ENCODE data around the gene TTLL3.

Gene TTLL3

DNA sequence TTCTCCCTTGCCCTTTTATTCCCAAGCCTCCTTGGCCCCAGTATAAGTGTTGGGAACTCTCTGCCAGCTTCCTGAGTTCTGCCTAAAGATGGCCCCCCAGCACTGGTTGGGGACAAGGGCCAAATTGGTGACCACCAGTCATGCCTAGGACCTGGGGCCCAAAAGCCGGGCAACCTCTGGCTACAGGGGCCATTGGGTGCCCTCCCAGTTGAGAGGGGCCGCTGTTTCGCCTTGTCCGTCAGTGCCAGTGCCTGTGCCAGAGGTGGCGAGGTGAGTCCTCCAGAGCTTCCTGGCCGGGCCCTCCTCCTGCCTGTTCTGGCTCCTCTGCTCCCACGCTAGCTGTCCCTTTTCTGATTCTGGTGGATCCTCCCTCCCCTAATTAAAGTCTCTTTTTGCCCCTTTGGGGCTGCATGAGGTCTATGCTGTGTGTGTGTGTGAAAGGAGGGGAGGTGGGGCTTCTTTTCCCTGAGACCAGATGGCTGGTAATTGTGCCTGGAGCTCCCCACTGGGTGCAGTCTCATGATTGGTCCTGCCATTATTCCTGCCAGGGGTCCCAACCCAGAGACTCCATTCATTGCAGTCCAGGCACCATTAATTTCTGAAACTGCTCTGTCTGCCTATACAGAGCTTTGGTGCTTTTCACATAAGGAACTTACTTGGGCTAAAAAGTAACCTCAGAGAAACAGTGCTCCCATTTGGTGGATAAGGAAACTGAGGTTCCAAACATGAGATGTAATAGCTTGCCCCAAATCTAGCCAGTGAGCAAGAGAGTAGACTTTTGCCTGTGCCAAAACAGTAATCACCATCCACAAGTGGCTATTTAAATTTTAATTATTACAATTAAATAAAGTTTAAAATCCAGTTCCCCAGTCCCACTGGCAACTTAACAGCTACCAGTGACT is 3.1 kb upstream of the TTLL3 start:
- no peak for DNase-seq

DNA sequence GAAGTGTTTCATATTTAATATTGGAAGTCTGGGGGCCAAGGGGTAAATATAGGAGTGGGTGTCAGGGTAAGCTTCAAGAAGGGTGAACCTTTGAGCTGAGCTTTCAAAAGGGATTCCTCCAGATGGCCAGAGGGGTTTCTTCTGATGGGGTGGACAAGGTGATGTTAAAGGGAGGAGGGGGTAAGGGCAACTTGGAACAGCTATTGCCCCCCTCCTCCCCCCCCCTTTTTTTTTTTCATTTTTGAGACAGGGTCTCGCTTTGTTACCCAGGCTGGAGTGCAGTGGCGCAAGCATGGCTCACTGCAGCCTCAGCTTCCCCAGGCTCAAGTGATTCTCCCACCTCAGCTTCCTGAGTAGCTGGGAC is 2.1 kb upstream of the TTLL3 start:
- no peak for DNase-seq

DNA sequence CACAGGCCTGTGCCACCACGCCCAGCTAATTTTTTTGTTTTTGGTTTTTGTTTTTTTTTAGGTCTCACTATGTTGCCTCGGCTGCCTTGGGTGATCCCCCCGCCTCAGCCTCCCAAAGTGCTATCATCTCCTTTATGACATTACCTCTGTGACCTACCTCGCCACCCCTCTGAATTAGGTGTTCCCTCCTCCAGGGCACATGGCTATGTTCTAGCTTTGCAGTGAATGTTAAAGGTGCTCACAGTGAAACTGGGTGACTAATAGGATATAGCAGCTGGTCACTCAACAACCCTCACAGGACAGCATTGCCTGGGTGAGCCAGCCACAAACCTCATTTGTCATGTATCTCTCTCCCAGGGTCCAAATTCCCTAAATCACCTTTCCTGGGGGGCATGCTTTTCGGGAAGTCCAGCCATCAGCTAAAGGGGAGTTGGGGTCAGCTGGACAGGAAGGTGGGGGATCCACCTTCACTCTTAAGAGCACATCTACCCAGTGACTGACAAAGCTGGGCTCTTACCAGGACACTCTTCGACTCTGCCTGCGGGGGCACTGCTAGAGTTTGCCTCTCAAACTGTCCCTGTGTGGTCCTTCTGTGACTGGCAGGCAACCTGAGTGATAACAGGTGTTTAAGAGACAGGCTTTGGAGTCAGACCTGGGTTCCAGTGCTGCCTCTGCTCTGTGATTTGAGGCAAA is 1.6 kb upstream of the TTLL3 start:
- peak; percentile 34 to 46 for DNase-seq

DNA sequence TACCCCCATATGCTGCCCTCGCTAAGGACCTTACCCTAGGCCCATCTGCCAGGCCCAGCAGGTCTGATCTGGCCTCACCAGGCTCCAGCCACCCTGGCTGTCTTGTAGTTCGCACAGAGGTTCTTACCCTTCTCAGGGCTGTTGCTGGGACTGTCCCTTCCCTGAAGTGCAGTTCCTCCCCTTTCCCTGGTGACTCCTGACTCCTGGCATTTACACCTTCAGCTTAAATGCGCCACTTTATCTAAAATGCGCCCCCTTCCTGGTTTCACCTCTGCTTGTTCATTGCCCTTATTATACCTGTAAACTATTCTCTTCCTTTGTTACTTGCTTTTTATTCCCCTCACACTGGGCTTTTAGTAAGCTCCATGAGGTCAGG is 835 bp upstream of the TTLL3 start:
- no peak for DNase-seq

DNA sequence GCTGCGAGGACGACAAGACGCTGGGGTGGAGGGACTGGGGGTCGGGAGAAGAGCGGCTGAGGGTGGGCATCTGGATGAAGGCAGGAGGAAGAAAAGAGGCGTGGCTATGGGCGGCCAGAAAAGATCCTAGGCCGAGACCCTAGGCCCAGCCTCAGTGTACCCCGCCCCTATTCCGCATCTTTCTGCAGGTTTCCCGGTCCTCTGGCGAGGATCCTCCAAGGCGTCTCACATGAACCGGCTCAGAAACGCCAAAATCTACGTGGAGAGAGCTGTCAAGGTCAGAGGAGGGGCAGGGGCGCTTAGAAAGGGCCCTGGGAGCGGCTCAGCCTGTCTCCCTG is 340 bp downstream of the TTLL3 start:
- no peak for DNase-seq

DNA sequence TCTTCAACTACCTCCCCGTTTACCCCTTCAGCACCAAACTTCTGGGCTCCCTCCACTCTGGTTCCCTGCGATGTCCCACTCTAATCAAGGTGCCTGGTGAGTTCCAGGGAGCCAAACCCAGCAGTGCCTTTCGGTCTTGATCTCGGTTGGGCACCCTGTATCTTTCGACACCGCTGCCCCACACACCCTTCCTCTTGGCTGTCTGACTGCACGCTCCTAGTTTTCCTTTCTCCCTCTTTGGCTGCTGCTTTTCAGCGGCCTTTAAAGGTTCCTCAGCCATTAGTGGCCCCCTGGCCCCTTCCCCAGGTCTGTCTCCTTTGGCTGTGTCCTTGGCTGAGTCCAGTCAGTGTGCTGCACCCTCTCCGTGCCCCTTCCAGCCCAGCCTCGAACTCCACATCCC is 784 bp downstream of the TTLL3 start:
- DNase-seq, result no peak

DNA sequence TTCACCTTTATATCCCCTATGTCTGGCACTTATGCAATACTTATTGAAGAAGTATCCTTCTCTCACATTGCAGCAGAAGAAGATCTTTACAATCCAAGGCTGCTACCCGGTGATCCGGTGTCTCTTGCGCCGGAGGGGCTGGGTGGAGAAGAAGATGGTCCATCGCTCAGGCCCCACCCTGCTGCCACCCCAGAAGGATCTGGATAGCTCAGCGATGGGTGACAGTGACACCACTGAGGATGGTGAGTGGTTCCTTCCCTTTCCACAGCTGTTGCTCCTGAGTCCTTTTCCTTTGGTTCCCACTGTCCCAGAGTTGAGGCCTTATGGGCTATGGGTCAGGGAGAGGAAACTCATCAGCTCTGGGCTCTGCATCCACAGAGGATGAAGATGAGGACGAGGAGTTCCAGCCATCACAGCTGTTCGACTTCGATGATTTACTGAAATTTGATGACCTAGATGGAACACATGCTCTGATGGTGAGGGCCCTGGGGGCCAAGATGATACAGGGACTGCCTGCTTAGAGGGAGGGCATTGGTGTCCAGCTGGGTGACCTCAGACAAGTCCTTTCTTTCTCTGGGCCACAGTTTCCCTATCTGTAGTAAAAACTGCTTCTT is 2.9 kb downstream of the TTLL3 start:
- no peak for DNase-seq

DNA sequence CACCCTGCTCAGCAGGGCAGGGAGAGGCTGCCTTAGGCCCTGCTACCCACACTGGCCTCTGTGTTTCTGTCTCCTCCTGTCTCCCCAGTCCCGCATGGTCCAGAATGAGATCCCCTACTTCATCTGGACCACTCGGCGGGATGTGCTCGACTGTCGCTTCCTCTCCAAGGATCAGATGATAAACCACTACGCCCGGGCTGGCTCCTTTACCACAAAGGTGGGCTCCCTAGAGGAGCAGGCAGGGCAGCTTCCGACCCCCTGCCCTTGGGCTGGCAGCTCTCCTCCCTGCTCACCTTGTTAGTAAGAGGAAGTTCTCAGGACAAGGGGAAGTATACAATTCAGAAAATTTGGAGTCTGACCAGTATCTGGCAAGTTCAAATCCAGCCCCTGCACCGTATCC is 5.9 kb downstream of the TTLL3 start:
- DNase-seq, result no peak

DNA sequence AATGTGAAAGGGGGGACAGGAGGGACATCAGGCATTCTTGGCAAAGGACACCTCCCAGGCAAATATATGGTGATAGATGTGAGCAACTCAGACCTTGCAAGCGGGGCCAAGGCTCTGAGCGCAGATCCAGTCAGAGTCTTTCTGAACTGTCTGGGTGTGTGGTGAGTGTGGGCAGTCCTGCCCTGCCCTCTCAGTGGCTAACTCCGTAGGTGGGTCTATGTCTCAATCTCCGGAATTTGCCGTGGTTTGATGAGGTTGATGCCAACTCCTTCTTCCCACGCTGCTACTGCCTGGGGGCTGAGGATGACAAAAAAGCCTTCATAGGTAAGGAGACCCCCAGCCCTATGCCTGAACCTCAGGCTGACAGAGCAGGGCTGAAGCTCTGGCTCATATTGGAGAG is 7.4 kb downstream of the TTLL3 start:
- DNase-seq, result no peak

DNA sequence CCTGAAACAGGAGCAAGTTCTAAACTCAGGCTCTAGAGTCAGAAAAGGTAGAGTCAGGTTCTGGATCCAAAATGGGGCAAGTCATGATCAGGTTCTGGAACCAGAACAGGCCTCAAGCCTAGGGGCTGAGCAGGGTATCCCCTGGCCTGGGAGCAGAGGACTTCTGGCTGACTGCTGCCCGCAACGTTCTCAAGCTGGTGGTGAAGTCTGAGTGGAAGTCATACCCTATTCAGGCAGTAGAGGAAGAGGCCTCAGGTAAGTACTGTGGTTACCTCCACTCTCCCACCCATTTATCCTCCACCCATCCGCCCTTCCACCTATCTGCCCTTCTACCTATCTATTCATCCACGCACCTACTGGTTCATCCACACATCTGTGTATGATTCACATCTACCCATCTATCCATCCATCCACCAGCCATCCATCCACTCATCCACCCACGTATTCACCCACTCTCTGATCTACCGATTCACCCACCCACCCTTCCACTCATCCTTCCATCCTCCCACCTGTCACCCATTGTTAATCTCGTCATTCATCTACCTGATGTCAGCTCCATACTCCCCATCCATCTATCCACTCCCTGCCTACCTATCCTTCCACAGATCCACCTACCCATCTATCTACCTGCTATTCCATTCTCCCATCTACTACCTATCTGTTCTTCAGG is 8.7 kb downstream of the TTLL3 start:
- DNase-seq, result no peak

DNA sequence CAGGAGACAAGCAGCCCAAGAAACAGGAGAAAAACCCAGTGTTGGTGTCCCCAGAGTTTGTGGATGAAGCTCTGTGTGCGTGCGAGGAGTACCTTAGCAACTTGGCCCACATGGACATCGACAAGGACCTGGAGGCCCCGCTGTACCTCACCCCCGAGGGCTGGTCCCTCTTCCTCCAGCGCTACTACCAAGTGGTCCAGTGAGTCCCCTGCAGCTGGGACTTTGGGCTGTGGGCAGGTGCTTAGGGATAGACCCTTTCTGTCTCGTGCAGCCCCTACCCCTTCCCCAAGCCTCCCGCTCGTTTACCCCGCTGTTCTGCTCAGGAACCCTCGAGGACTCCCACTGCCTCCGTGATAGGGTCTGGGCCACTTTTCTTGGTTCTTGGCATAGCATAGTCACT is 10.5 kb downstream of the TTLL3 start:
- DNase-seq, result no peak

DNA sequence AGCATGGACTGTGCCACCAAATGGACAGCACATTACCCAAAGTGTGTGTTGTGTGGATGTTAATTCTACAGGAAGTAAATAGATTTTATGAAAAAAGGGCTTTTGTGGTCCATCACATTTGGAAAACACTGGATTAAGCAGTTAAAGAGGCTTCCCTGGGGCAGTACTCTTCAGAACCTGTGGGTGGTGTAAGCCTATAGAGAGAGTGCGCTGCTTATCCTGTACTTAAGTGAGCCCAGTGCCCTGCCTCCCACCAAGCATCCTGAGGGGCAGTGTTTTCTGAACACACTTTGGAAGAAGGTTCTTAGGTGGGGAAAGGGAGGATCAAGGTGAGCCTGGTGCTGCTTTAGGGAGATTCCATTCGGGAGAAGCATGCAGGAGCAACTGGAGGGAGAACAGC is 10.9 kb downstream of the TTLL3 start:
- DNase-seq, result no peak

DNA sequence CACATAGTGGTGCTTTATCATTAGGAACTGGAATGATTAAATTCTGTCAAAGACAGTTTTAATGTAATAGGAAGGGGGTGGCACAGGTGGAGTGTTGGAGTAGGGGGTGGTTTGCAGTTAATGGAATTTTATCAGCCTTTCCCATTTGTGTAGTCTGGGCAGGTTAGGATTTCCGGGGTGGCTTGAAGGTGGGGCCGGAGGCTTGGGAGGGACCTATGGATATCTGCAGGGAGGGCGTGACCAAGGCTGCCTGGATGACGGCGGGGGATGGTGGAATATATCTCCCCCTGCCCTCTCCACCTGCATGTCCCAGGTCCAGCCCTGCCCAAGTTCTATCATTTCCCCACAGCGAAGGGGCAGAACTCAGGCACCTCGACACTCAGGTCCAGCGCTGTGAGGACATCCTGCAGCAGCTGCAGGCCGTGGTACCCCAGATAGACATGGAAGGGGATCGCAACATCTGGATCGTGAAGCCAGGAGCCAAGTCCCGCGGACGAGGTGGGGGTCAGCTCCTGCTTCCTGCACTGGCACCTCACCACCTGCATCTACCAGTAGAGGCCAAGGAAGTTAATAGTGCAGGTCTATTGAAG is 15.5 kb downstream of the TTLL3 start:
- no peak for DNase-seq

DNA sequence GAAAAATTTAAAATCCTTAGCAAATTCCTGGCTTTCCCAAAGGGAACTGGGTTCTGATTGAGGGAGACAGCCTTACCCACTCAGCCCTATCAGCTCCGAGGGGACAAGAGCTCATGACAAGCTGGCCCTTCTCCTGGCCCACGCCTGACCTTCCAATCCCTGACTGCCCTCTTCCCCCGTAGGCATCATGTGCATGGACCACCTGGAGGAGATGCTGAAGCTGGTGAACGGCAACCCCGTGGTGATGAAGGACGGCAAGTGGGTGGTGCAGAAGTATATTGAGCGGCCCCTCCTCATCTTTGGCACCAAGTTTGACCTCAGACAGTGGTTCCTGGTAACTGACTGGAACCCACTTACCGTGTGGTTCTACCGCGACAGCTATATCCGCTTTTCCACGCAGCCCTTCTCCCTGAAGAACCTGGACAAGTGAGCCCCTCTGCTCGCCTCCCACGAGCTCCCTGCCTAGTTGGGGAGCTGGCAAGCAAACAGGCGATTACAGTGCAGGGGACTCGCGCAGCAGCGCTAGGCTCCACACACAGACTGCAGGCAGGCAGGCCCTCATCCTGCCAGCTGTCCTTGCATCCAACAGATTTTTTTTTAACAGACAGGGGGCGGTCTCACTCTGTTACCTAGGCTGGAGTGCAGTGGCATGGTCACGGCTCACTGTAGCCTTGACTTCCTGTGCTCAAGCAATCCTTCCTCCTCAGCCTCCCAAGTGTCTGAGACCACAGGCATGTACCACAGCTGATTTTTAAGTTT is 16.9 kb downstream of the TTLL3 start:
- no peak for DNase-seq

DNA sequence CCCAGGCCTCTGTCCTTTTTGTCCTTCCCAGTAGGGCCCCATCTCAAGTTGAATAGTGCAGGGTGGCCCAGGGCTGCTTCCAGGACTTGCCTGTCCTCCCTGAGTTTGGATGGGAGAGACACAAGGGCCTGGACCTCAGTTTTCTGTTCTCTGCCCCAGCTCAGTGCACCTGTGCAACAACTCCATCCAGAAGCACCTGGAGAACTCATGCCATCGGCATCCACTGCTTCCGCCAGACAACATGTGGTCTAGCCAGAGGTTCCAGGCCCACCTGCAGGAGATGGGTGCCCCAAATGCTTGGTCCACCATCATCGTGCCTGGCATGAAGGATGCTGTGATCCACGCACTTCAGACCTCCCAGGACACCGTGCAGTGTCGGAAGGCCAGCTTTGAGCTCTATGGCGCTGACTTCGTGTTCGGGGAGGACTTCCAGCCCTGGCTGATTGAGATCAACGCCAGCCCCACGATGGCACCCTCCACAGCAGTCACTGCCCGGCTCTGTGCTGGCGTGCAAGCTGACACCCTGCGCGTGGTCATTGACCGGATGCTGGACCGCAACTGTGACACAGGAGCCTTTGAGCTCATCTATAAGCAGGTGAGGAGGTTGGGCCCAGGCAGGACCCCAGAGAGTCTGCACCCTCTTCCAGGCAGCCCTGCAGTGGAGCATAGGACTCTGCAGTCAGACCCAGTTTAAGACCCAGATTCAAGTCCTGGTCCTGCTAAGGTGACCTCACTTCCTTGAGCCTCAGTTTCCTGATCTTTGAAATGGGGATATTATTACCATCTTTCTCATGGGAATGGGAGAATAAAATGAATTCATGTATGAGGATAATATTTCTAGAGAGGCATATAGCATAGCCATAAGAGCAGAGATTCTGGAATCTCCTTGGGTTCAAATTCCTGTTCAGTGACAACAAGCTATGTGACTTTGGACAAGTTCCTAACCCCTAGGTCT is 19.0 kb downstream of the TTLL3 start:
- no peak for DNase-seq

DNA sequence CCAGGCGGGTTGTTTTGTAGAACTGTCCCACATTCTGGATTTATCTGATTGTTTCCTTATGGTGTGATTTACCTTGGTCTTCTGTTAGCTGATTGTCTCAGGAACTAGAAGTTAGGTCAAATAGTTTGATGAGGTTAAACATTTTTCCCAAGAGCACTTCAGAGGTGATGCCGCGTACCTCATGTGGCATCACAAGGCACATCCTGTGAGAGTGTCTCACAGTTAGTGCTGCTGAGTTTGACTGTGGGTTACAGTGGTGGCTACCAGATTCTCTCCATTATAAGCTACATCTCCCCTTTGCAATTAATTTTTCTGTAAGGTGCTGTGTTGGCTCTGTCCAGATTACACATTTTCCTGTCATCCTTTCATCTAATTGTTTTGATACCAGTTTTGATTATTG is 21.2 kb downstream of the TTLL3 start:
- no peak for DNase-seq

DNA sequence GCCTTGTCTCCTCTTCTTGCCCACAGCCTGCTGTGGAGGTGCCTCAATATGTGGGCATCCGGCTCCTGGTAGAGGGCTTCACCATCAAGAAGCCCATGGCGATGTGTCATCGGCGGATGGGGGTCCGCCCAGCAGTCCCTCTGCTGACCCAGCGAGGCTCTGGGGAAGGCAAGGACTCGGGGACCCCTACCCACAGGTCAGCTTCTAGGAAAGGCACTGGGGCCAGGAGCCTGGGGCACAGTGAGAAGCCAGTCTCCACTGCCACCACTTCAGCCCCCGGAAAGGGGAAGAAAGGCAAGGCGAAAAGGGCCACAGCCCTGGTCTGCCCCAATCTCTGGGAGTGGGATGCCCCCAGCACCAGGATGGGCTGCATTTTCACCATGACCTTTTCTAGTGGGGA is 23.0 kb downstream of the TTLL3 start:
- DNase-seq, result no peak

DNA sequence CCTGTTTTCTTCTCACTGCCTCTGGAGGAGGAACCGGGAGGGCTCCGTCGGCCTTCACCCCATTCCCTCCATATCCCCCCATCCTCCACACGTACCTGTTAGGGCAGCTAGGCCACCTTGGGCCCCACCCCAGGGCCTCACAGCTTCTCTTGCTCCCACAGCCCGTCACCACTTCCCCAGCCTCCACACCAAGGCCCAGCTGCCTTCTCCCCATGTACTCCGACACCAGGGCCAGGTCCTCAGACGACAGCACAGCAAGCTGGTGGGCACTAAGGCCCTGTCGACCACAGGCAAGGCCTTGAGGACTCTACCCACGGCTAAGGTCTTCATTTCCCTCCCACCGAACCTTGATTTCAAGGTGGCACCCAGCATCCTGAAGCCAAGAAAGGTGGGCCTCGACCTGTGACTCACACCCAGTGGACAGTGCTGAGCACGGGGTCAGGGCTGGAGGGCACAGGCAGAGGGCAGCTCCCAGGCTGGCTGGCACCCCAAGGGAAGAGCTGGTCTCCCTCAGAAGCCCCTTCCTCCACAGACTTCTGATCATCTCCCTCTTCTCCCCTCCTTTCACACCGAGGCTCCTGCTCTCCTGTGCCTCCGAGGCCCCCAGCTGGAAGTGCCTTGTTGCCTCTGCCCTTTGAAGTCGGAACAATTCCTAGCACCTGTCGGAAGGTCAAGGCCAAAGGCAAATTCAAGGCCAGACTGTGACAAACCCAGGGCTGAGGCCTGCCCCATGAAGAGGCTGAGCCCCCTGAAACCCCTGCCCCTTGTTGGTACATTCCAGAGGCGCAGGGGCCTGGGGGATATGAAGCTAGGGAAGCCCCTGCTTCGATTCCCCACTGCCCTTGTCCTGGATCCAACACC is 24.7 kb downstream of the TTLL3 start:
- DNase-seq, result no peak

DNA sequence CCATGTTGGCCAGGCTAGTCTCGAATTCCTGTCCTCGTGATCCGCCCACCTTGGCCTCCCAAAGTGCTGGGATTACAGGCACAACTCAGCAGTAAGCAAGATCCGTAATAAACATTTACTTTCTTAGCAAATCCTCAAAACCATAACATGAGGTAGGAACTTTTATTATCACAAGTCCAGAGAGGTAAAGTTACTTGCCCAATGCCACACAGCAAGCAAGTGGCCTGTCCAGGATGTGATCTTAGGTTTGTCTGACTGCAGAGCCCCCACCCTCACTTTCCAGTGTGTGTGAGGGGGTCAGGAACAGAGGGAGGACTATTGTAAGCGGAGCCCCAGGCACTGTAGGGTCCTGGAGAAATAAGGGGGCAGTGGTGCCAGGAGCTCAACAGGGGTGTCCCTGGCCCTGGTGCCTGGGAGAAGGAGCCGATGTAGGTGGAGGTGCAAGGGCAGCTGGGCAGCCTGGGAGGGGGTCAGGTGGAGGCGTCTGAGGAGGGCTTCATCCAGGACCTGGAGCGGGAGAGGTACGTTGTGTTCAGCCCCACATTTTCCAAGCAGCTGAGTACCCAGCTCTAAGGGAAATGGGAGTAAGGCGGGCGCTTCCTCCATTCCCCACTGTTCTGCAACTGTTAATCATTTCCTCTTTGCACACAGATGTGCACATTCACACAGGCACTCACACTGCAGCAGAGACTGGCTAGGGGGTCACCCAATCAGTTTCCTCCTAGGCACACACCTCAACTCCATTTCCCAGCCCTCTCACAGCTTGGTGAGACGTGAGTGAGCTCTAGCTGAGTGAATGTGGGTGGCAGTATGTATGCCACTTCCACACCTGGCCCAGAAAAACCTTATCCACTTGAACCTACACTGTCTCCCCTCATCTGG is 27.9 kb downstream of the TTLL3 start:
- no peak for DNase-seq

Measured in stimulated activated CD4-positive, alpha-beta T cell treated with anti-CD3 and anti-CD28 coated beads, Interleukin-4, amount 100 ng/mL, for 4 hours (primary cell).